UCSD-AML1 (cell line): Measurements from ENCODE around the gene ADPGK.
"Not testable (repeated sequence)": the region's sequence is repeated elsewhere in the genome, so short reads cannot be mapped to it uniquely, and the experiment has no call there.

Source experiments
- DNase-seq: peaks from one replicate; lab custom pipeline; 2025; ENCODE audit not compliant: unreplicated experiment; lab: John Stamatoyannopoulos, UW

ADPGK gene

GRCh38 chr15:72783640-72784455, at the start of gene ADPGK:
ADPGK (minus strand) TSS chr15:72783758; CDS start chr15:72783691, 67 bp downstream.
- DNase-seq = peak; percentile 97

GRCh38 chr15:72827226-72827625, 43.7 kb upstream of the ADPGK start:
- no peak for DNase-seq

GRCh38 chr15:72826611-72827010, 43.1 kb upstream of the ADPGK start:
- DNase-seq = no peak

GRCh38 chr15:72825829-72826228, 42.3 kb upstream of the ADPGK start:
- no peak for DNase-seq

GRCh38 chr15:72824781-72825180, 41.2 kb upstream of the ADPGK start:
- DNase-seq = no peak

- no peak for DNase-seq
Measured at GRCh38 chr15:72824112-72824511, 40.6 kb upstream of the ADPGK start.

GRCh38 chr15:72820278-72820677, 36.7 kb upstream of the ADPGK start:
- DNase-seq = no peak

- no peak for DNase-seq
Measured at GRCh38 chr15:72818632-72819031, 35.1 kb upstream of the ADPGK start.

- no peak for DNase-seq
Measured at GRCh38 chr15:72813345-72814004, 29.9 kb upstream of the ADPGK start.

GRCh38 chr15:72809329-72809728, 25.8 kb upstream of the ADPGK start:
- no peak for DNase-seq

- DNase-seq = not testable (repeated sequence)
Measured at GRCh38 chr15:72807346-72807745, 23.8 kb upstream of the ADPGK start.

GRCh38 chr15:72803006-72803405, 19.4 kb upstream of the ADPGK start:
- no peak for DNase-seq

- DNase-seq = no peak
Measured at GRCh38 chr15:72801590-72802325, 18.2 kb upstream of the ADPGK start.

- DNase-seq = no peak
Measured at GRCh38 chr15:72800833-72801481, 17.4 kb upstream of the ADPGK start.

- no peak for DNase-seq
Measured at GRCh38 chr15:72797834-72798233, 14.3 kb upstream of the ADPGK start.

GRCh38 chr15:72797338-72797689, 13.8 kb upstream of the ADPGK start:
- DNase-seq = no peak

GRCh38 chr15:72796515-72797337, 13.2 kb upstream of the ADPGK start:
- DNase-seq = peak; percentile 35

- DNase-seq = no peak
Measured at GRCh38 chr15:72796210-72796514, 12.6 kb upstream of the ADPGK start.

- no peak for DNase-seq
Measured at GRCh38 chr15:72793766-72794660, 10.5 kb upstream of the ADPGK start.

- DNase-seq = no peak
Measured at GRCh38 chr15:72792431-72792830, 8.9 kb upstream of the ADPGK start.
